ENCODE measurements around the gene TBC1D5.

Gene TBC1D5

GRCh38 chr3:17401912-17402311 lies 340.5 kb downstream of the TBC1D5 start:
- H4K20me1 ChIP-seq (ENCODE audit: insufficient read depth, low read length, poor library complexity, severe bottlenecking), result no peaks in the 10 kb centered on the region
- H3K9ac ChIP-seq (ENCODE audit: low read depth, low read length, poor library complexity, severe bottlenecking), result no peak overlapping the region
- H3K9me2 ChIP-seq (replicated peaks; ENCODE audit: low read depth, low read length), result no peaks in the 10 kb centered on the region
- no peak overlapping the region for H2AFZ ChIP-seq (ENCODE audit: low read length)
- H3K9me3 ChIP-seq (ENCODE audit: insufficient read depth, low read depth, low read length), result no peaks in the 10 kb centered on the region
- H3K4me2 ChIP-seq (ENCODE audit: low read depth, low read length, poor library complexity, severe bottlenecking), result no peak overlapping the region
- TF ChIP-seq EZH2phosphoT487 (IDR thresholded peaks at IDR 0.05; ENCODE audit: borderline replicate concordance), result no peak
- no peak for TF ChIP-seq CTCF (conservative IDR thresholded peaks at IDR 0.05; ENCODE audit: low read length)
- no peaks in the 10 kb centered on the region for H3K4me1 ChIP-seq (ENCODE audit: insufficient read depth, low read length, poor library complexity, severe bottlenecking)
- H3K79me2 ChIP-seq (ENCODE audit: insufficient read depth, low read length), result no peaks in the 10 kb centered on the region
- H3K4me3 ChIP-seq (ENCODE audit: low read length, poor library complexity, severe bottlenecking), result no peak overlapping the region
- H3F3A ChIP-seq (ENCODE audit: low read depth), result no peaks in the 10 kb centered on the region
- peaks cover 32% of the 10 kb centered on the region for H3K36me3 ChIP-seq (ENCODE audit: insufficient read depth, low read length)
- H3K27me3 ChIP-seq (ENCODE audit: insufficient read depth, low read length, poor library complexity, severe bottlenecking), result no peaks in the 10 kb centered on the region

GRCh38 chr3:17399586-17399985 lies 342.8 kb downstream of the TBC1D5 start:
- H3K79me2 ChIP-seq (ENCODE audit: insufficient read depth, low read length), result no peaks in the 10 kb centered on the region
- no peaks in the 10 kb centered on the region for H3F3A ChIP-seq (ENCODE audit: low read depth)
- no peaks in the 10 kb centered on the region for H4K20me1 ChIP-seq (ENCODE audit: insufficient read depth, low read length, poor library complexity, severe bottlenecking)
- no peak for TF ChIP-seq CTCF (conservative IDR thresholded peaks at IDR 0.05; ENCODE audit: low read length)
- TF ChIP-seq EZH2phosphoT487 (IDR thresholded peaks at IDR 0.05; ENCODE audit: borderline replicate concordance), result no peak
- H3K36me3 ChIP-seq (ENCODE audit: insufficient read depth, low read length), result peaks cover 29% of the 10 kb centered on the region
- no peaks in the 10 kb centered on the region for H3K27me3 ChIP-seq (ENCODE audit: insufficient read depth, low read length, poor library complexity, severe bottlenecking)
- no peak overlapping the region for H2AFZ ChIP-seq (ENCODE audit: low read length)
- no peak overlapping the region for H3K4me2 ChIP-seq (ENCODE audit: low read depth, low read length, poor library complexity, severe bottlenecking)
- no peaks in the 10 kb centered on the region for H3K9me3 ChIP-seq (ENCODE audit: insufficient read depth, low read depth, low read length)
- no peak overlapping the region for H3K4me3 ChIP-seq (ENCODE audit: low read length, poor library complexity, severe bottlenecking)
- no peak overlapping the region for H3K9ac ChIP-seq (ENCODE audit: low read depth, low read length, poor library complexity, severe bottlenecking)
- no peaks in the 10 kb centered on the region for H3K4me1 ChIP-seq (ENCODE audit: insufficient read depth, low read length, poor library complexity, severe bottlenecking)
- H3K9me2 ChIP-seq (replicated peaks; ENCODE audit: low read depth, low read length), result no peaks in the 10 kb centered on the region

- Histone ChIP-seq H3K4me3 (ENCODE audit: low read length, poor library complexity, severe bottlenecking) (no peak overlapping the region), H3K36me3 (ENCODE audit: insufficient read depth, low read length) (peaks cover 27% of the 10 kb centered on the region)
These were observed 343.4 kb downstream of the TBC1D5 start for GRCh38 chr3:17398959-17399551.

More at GRCh38 chr3:17398959-17399551, 343.4 kb downstream of the TBC1D5 start:
- no peak overlapping the region for H3K4me2 ChIP-seq (ENCODE audit: low read depth, low read length, poor library complexity, severe bottlenecking)
- no peaks in the 10 kb centered on the region for H3K9me2 ChIP-seq (replicated peaks; ENCODE audit: low read depth, low read length)
- H3K4me1 ChIP-seq (ENCODE audit: insufficient read depth, low read length, poor library complexity, severe bottlenecking), result no peaks in the 10 kb centered on the region
- H4K20me1 ChIP-seq (ENCODE audit: insufficient read depth, low read length, poor library complexity, severe bottlenecking), result no peaks in the 10 kb centered on the region
- H3K27me3 ChIP-seq (ENCODE audit: insufficient read depth, low read length, poor library complexity, severe bottlenecking), result no peaks in the 10 kb centered on the region
- H3F3A ChIP-seq (ENCODE audit: low read depth), result no peaks in the 10 kb centered on the region
- TF ChIP-seq EZH2phosphoT487 (IDR thresholded peaks at IDR 0.05; ENCODE audit: borderline replicate concordance), result no peak
- TF ChIP-seq CTCF (conservative IDR thresholded peaks at IDR 0.05; ENCODE audit: low read length), result no peak
- H2AFZ ChIP-seq (ENCODE audit: low read length), result no peak overlapping the region
- no peaks in the 10 kb centered on the region for H3K79me2 ChIP-seq (ENCODE audit: insufficient read depth, low read length)
- no peak overlapping the region for H3K9ac ChIP-seq (ENCODE audit: low read depth, low read length, poor library complexity, severe bottlenecking)
- H3K9me3 ChIP-seq (ENCODE audit: insufficient read depth, low read depth, low read length), result no peaks in the 10 kb centered on the region

All from Loucy (cell line).